Fibroblast of lung (primary cell): ENCODE data around the gene TDRD1. TPM values are rescaled to one million over a fixed set of nuclear protein-coding genes. Genes with fewer than 3 reads are reported as not detected.

Experiments
- DNase-seq, 2 donors: peaks; one replicate each; pipeline versions ENCODE4 v3.0.0 to v3.0.0-alpha.2; 2010; ENCODE audit warnings: low read depth in 2 of 2
- H2AFZ ChIP-seq: 2 replicates; pipeline ENCODE4 v1.5.1; 2012; ENCODE audit warnings: low read length, control low read depth, inconsistent platforms
- H3K27ac ChIP-seq: 2 replicates; pipeline ENCODE4 v1.5.1; 2011; ENCODE audit warnings: low read length, control low read depth; ENCODE audit not compliant: insufficient read depth
- H3K27me3 ChIP-seq: 2 replicates; pipeline ENCODE4 v1.5.1; 2011; ENCODE audit warnings: mild to moderate bottlenecking, low read length; ENCODE audit not compliant: control insufficient read depth, insufficient read depth
- H3K36me3 ChIP-seq: 2 replicates; pipeline ENCODE4 v1.5.1; 2011; ENCODE audit warnings: low read length; ENCODE audit not compliant: control insufficient read depth, insufficient read depth
- H3K4me1 ChIP-seq: 2 replicates; pipeline ENCODE4 v1.5.1; 2011; ENCODE audit warnings: low read length; ENCODE audit not compliant: control insufficient read depth, insufficient read depth; ENCODE audit errors: extremely low read depth
- H3K4me2 ChIP-seq: 2 replicates; pipeline ENCODE4 v1.5.1; 2011; ENCODE audit warnings: low read length, control low read depth; ENCODE audit not compliant: insufficient read depth; ENCODE audit errors: extremely low read depth
- H3K4me3 ChIP-seq, 4 experiments: fragments of 200-600 bp in 1 of 4; sonication (generic) in 1 of 4; replicated peaks in 1 of 4; 2 replicates each; pipeline ENCODE4 v1.5.1; 2011 to 2016; ENCODE audit warnings: low read length in 4 of 4, low read depth in 3 of 4, mild to moderate bottlenecking in 3 of 4, control low read depth in 2 of 4, inconsistent platforms in 1 of 4, mixed read lengths in 1 of 4; ENCODE audit not compliant: insufficient read depth in 1 of 4; ENCODE audit errors: control extremely low read depth in 1 of 4
- H3K79me2 ChIP-seq: 2 replicates; pipeline ENCODE4 v1.5.1; 2012; ENCODE audit warnings: mild to moderate bottlenecking, low read length, inconsistent platforms; ENCODE audit not compliant: control insufficient read depth, insufficient read depth
- H3K9ac ChIP-seq: 2 replicates; pipeline ENCODE4 v1.5.1; 2011; ENCODE audit warnings: mild to moderate bottlenecking, low read length, control low read depth; ENCODE audit not compliant: insufficient read depth
- H3K9me3 ChIP-seq: 2 replicates; pipeline ENCODE4 v1.5.1; 2012; ENCODE audit warnings: low read depth, low read length; ENCODE audit not compliant: control insufficient read depth, insufficient read depth
- H4K20me1 ChIP-seq: 2 replicates; pipeline ENCODE4 v1.5.1; 2011; ENCODE audit warnings: low read length; ENCODE audit not compliant: control insufficient read depth, insufficient read depth; ENCODE audit errors: extremely low read depth
- CTCF ChIP-seq, 2 donors: IDR thresholded peaks in 1 of 2; conservative IDR thresholded peaks in 1 of 2; 1 replicate in 1 of 2; 2 replicates in 1 of 2; pipeline ENCODE4 v1.5.1; 2011 to 2012; ENCODE audit warnings: low read length in 2 of 2, control low read depth in 1 of 2, inconsistent platforms in 1 of 2, low read depth in 1 of 2, mild to moderate bottlenecking in 1 of 2
- EZH2 ChIP-seq: IDR thresholded peaks from 2 replicates; pipeline ENCODE4 v1.5.1; 2012; ENCODE audit warnings: low read length, control low read depth, mild to moderate bottlenecking; ENCODE audit errors: missing control alignments
- polyA plus RNA-seq, 2 donors: library from polyadenylated mRNA; depleted of rRNA in 1 of 2; stranded (reverse) in 1 of 2; unstranded in 1 of 2; fragments of >200 nt; gene quantifications; 2 replicates each; pipeline ENCODE4 v1.2.1, GENCODE V29; 2011 to 2012; ENCODE audit warnings: missing spikeins in 1 of 2
- total RNA-seq: library from RNA; depleted of rRNA; stranded (reverse); fragments of >200 nt; gene quantifications from 2 replicates; pipeline ENCODE4 v1.2.1, GENCODE V29; 2014

The TDRD1 gene
- total and polyA plus RNA-seq, 2 donors (not counting 1 experiment from before 2014, with no cell fraction given) = 0.22 TPM; not detected in 1

GRCh38 chr10:114184276-114184675 lies 5.1 kb downstream of the TDRD1 start:
- no peak overlapping the region for H3K4me3 ChIP-seq
- no peak for TF ChIP-seq CTCF (conservative IDR thresholded peaks at IDR 0.05 in 1 of 2, IDR thresholded peaks at IDR 0.05 in 1 of 2; ENCODE audit: low read depth in 1 of 2, low read length in 2 of 2)
- TF ChIP-seq EZH2 = no peak

GRCh38 chr10:114188001-114188400 lies 8.8 kb downstream of the TDRD1 start:
- Histone ChIP-seq H3K4me1 (no peaks in the 10 kb centered on the region), H3K79me2 (no peaks in the 10 kb centered on the region), H3K4me3 (no peak overlapping the region), H3K27me3 (no peaks in the 10 kb centered on the region), H3K9me3 (no peaks in the 10 kb centered on the region), H3K4me2 (no peak overlapping the region), H3K9ac (no peak overlapping the region), H2AFZ (no peak overlapping the region), H4K20me1 (no peaks in the 10 kb centered on the region), H3K36me3 (no peaks in the 10 kb centered on the region), H3K27ac (no peak overlapping the region)
- no peak for DNase-seq
- TF ChIP-seq CTCF (conservative IDR thresholded peaks at IDR 0.05 in 1 of 2, IDR thresholded peaks at IDR 0.05 in 1 of 2; ENCODE audit: low read depth in 1 of 2, low read length in 2 of 2) (no peak), EZH2 (no peak)

More at GRCh38 chr10:114184276-114184675, 5.1 kb downstream of the TDRD1 start:
- H3K4me2 ChIP-seq = no peak overlapping the region
- no peak overlapping the region for H2AFZ ChIP-seq
- H3K36me3 ChIP-seq = no peaks in the 10 kb centered on the region
- no peak for DNase-seq
- no peaks in the 10 kb centered on the region for H3K79me2 ChIP-seq
- H3K9me3 ChIP-seq = no peaks in the 10 kb centered on the region
- H3K4me1 ChIP-seq = no peaks in the 10 kb centered on the region
- H4K20me1 ChIP-seq = no peaks in the 10 kb centered on the region
- no peaks in the 10 kb centered on the region for H3K27me3 ChIP-seq
- no peak overlapping the region for H3K9ac ChIP-seq
- H3K27ac ChIP-seq = no peak overlapping the region

- Histone ChIP-seq H3K9me3 (no peaks in the 10 kb centered on the region), H3K9ac (no peak overlapping the region), H3K27ac (no peak overlapping the region), H3K4me3 (no peak overlapping the region), H3K79me2 (no peaks in the 10 kb centered on the region), H2AFZ (no peak overlapping the region), H3K27me3 (no peaks in the 10 kb centered on the region), H3K36me3 (no peaks in the 10 kb centered on the region), H4K20me1 (no peaks in the 10 kb centered on the region), H3K4me2 (no peak overlapping the region), H3K4me1 (no peaks in the 10 kb centered on the region)
- TF ChIP-seq EZH2 (no peak), CTCF (conservative IDR thresholded peaks at IDR 0.05 in 1 of 2, IDR thresholded peaks at IDR 0.05 in 1 of 2; ENCODE audit: low read depth in 1 of 2, low read length in 2 of 2) (no peak)
- no peak for DNase-seq
Observed at GRCh38 chr10:114188900-114189299, 9.7 kb downstream of the TDRD1 start.
